GM12891 (cell line): Measurements from ENCODE around the gene TMEM236.

Source experiments
- PAX5 ChIP-seq: IDR thresholded peaks from 2 replicates; pipeline ENCODE4 v1.6.1; 2011; ENCODE audit warnings: low read length, moderate library complexity, mild to moderate bottlenecking; ENCODE audit not compliant: insufficient read depth, severe bottlenecking
- POLR2A ChIP-seq: IDR thresholded peaks from 2 replicates; pipeline ENCODE4 v1.6.1; 2011; ENCODE audit warnings: low read depth, low read length, control low read depth
- POLR2AphosphoS5 ChIP-seq: IDR thresholded peaks from 2 replicates; pipeline ENCODE4 v1.6.1; 2011; ENCODE audit warnings: low read depth, low read length, control low read depth
- POU2F2 ChIP-seq: IDR thresholded peaks from 2 replicates; pipeline ENCODE4 v1.6.1; 2011; ENCODE audit warnings: low read depth, mild to moderate bottlenecking, control low read depth, low read length, moderate library complexity
- SPI1 ChIP-seq: IDR thresholded peaks from 2 replicates; pipeline ENCODE4 v1.6.1; 2011; ENCODE audit warnings: low read depth, low read length, control low read depth
- TAF1 ChIP-seq: IDR thresholded peaks from 2 replicates; pipeline ENCODE4 v1.6.1; 2011; ENCODE audit warnings: low read depth, low read length, control low read depth

DNA sequence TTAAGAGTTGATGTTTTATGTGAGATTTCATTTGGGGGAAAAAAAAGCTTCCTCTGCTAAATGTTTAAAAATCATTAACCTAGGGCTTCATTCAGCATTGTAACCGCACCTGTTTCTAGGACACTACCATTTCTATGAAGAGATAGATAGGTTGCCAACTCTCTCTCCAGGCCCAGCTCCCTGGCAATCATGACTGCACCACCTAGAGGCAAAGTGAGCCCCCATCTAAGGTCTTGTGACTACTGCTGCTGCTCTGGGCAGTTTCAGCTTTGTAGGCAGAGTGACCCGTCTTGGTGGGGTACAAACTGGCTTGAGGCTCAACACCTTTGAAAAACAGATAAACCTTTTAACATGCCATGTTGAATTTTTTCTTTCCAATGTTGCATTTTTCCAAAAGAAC, 29.9 kb downstream of the TMEM236 start:
- no peak for TF ChIP-seq POLR2AphosphoS5
- TF ChIP-seq TAF1, result no peak
- no peak for TF ChIP-seq POLR2A
- no peak for TF ChIP-seq SPI1
- TF ChIP-seq POU2F2, result no peak
- TF ChIP-seq PAX5, result no peak
